HG03432 (cell line): Measurements from ENCODE around the gene MORN3.
A peak's percentile ranks its signal among the peaks of the same experiment; 100 is the strongest.
"Not testable (repeated sequence)": the region's sequence is repeated elsewhere in the genome, so short reads cannot be mapped to it uniquely, and the experiment has no call there.

Experiments
- ATAC-seq: cut with Tn5 transposase; IDR thresholded peaks from one replicate; pipeline ENCODE4 v1.9.1; 2021; ENCODE audit warnings: mild to moderate bottlenecking, moderate library complexity; ENCODE audit not compliant: unreplicated experiment

The MORN3 gene, protein sequence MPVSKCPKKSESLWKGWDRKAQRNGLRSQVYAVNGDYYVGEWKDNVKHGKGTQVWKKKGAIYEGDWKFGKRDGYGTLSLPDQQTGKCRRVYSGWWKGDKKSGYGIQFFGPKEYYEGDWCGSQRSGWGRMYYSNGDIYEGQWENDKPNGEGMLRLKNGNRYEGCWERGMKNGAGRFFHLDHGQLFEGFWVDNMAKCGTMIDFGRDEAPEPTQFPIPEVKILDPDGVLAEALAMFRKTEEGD

DNA sequence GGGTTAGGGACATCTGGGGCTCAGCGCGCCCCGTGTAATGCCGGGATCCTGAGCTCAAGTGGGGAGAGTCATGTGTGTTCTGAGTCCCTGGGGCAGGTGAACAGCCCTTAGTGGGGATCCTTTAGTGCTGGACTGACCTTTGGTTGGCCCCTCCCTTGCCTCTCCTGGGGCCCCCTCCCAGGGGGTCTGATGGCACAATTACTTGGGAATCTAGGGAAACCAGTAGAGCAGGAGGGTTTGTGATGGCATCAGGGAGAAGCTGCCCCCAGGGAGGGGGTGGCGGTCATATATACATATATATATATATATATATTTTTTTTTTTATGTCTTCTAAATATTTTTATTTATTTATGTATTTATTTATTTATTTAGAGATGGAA lies at the start of gene MORN3:
TSS of gene MORN3 (minus strand) at position 134 of the 380 bp plus-strand sequence. CDS start 171 bp downstream, outside the sequence.
- no peak for ATAC-seq

DNA sequence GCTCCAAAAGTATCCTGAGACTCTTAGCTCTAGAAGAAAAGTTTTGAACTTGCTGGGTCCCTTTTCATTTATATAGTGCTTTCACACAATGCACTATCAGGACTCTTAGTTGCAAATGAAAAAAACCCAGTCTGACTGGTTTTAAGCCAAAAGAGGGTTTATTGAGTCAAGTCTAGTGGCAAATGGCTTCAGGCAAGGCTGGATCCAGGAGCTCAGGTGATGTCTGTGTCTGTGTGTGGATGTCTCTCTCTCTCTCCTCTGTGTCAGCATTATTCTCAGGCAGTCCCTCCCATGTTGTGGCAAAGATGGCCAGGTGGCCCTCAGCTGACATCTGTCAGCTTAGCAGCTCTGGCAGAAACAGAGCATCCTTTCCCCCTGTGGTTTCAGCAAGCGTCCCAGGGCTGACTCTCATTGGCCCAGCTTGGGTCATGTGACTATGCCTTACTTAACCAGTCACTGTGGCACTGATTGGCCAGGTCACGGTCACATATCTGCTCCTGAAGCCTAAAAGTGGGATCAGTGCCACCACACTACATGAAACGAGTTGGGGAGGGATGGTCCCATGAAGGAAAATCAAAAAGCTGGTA lies 49.3 kb upstream of the MORN3 start:
- ATAC-seq: no peak

DNA sequence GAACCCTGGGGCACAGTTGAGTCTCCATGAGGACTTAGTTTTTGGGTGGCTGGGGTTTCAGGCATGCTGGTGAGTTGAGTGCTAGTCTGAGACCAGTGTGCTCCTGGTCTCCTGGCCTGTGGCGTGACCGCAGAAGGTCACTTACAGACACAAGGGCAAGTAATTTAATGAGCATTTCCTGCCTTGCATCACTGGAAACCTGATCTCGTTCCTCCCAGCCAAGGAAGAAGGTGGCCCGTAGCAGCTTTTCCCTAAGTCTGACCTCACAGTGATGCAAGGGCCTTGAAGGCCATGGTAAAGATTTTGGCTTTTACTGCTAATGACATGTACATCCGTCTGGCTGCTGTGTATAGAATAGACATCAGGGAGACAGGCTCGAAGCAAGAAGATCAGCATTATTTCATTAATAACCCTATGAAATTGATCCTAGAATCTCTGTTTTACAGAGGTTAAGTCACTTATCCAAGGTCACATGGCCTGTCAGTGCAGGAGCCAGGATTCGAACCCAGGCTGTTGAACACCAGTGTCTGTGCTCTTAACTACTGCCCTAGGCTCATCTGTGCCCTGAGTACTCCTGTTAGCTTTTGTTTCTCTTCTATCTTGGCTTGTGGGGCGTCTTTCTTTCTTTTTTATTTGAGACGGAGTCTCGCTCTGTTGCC lies 47.7 kb upstream of the MORN3 start:
- no peak for ATAC-seq

DNA sequence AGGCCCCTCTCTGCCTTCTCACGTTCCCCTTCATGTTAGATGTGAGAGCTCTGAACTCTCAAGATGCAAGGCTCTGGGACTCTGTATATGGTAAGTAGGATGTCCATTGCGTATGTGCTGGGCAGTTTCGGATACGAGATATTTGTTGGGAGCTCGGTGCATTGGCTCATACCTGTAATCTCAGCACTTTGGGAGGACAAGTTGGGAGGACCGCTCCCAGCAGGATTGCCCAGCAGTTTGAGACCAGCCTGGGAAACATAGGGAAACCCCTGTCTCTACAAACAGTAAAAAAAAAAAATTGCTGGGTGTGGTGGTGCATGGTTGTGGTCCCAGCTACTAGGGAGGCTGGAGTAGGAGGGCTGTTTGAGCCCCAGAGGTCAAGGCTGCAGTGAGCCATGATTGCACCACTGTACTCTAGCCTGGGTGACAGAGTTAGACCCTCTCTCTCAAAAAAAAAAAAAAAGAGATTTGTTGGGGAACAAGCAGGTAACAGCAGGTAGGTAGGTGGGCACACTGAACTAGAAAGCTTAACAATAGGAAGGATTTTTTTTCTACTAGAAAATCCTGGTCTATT lies 46.5 kb upstream of the MORN3 start:
- ATAC-seq: no peak

DNA sequence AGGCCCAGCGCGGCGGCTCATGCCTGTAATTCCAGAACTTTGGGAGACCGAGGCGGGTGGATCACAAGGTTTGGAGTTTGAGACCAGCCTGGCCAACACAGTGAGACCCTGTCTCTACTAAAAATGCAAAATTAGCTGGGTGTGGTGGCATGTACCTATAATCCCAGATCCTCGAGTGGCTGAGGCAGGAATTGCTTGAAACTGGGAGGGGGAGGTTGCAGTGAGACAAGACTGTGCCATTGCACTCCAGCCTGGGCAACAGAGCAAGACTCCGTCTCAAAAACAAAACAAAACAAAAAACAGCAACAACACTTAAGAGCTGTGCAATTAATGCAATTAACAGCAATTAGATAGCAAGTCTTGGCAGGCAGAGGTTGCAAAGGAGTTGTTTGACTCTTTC lies 45.6 kb upstream of the MORN3 start:
- ATAC-seq: not testable (repeated sequence)

DNA sequence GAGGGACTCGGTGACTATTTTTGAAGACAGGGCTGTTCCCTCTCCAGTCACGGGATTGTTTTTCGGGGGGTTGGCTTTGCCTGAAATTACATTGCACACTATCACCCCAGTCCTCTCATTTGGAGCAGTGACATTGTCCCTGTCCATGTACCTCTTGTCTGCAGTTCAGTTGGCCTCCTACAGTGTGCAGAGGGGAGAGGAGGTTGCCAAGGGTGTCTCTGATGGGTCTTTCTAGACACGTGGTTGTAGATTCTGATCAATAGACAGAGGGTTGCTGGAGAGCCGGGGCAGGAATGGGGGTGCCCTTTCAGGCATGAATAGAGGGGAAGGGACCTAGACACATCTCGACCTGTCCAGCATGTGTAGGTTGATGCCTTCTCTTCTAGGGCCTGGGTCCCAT lies 44.3 kb upstream of the MORN3 start:
- ATAC-seq: no peak

DNA sequence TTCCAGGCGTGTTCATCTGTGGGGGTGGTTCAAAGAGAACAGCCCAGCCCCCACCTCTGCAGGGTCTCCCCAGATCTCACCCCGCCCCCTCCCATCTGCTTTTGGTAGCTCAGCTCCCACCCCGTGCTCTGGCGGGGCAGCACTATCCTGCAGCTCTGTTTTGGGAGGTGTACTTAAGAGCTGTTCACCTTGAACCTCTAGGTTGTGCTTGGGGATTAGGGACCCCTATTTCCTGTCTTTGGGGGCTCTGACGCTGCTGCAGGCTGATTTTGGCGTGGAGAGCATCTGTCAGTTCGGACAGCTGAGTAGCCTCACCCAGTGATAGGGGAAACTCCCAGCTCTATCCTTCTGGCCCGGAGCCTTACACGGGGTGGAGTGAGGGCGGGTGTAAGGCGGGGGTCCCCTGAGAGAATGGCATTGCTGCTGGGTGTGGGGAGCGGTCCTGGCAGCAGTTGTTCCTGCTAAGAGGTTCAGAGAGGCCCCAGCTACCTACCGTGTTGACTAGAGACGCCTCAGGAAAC lies 43.9 kb upstream of the MORN3 start:
- ATAC-seq: no peak

DNA sequence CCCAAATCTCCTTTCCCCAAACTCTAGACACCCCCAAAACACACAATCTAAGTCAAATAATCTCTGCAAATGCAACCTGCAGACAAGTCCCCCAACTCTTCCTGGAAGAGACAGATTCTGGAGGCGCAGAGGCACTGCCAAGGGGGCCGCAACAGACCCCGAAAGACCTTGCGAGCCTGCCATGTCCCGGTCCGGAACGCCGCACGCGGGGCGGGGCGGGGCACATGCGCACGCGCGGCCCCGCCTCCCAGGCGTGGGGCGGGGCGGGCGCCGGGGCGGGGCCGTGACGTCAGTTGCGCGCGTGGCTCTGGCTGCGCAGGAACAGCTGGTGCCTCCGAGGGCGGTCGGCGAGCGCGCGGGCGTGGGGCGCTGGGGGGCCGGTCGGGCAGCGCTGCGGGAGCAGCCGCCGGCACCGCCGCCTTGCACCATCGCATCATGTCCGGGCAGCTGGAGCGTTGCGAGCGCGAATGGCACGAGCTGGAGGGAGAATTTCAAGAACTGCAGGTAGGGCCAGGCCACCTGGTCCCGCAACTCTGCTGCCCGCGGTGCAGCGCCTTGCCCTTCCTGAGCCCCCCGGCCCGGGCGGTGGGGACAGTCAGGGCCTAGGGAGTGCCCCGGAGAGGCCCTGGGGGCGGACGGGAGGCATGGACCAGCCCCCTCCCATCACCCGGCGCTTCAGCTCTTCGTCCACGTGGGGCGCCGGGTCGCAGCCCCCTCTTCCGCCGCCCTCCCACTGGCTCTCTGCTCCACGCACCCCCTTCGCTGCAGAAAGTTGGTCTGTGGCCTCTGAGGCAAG lies 43.2 kb upstream of the MORN3 start, which contains the start of gene TMEM120B:
TSS of gene TMEM120B (plus strand) at position 292 of the 796 bp plus-strand sequence. CDS start at position 436, 144 bp downstream.
- ATAC-seq: peak; percentile 88

DNA sequence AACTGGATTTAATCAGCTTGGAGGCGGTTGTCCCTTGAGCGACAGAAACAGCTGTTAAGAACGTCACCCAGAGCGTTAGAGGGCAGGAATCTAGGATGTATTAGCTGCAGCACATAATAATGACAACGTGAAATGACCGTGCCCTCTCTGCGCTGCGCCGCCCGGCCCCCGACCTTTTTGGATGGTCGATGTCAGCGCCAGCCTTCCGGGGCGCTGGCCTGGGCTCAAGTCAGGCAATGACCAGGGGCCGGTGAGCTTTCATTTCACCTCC lies 42.7 kb upstream of the MORN3 start:
- ATAC-seq: peak; percentile 48

DNA sequence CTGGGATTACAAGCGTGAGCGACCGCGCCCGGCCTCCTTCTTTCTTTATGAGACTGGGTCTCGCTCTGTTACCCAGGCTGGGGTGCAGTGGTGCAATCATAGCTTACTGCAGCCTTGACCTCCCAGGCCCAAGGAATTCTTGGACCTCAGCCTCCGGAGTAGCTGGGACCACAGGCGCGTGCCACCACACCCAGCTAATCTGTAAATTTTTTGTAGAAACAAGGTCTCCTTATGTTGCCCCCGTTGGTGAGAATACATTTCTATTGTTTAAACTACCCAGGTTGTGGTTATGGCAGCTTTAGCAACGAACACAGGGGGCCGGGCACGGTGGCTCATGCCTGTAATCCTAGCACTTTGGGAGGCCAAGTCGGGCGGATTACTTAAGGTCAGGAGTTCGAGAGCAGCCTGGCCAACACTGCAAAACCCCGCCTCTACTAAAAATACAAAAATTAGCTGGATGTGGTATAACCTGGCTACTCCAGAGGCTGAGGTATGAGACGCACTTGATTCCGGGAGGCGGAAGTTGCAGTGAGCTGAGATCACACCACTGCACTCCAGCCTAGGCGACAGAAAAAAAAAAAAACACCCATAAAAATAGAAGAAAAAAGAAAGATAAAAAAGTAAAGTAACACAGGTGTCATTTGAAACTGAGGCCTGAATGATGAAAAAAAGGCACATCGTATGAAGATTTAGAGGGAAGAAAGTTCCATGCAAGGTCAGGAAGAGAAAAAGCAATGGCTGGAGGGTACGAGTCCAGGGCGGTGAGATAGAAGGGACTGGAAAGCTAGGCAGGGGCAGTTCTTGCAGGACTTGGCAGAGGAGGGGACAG lies 42.1 kb upstream of the MORN3 start:
- no peak for ATAC-seq

DNA sequence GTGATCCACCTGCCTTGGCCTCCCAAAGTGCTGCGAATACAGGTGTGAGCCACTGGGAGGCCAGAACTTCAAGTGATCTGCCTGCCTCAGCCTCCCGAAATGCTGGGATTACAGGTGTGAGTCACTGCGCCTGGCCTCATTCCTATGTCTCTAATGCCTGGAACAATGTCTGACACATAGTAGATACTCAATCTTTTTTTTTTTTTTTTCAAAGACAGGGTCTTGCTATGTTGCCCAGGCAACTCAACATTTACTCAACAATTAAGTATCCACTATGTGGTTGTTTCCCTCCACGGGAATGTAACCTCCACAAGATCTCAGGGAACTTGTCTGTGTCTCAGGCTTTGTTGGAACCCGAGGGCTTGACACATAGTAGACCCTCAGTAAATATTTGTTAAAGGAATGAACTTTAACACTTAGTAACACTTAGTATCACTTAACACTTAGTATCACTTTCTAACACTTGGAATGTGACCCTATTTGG lies 40.1 kb upstream of the MORN3 start:
- no peak for ATAC-seq

DNA sequence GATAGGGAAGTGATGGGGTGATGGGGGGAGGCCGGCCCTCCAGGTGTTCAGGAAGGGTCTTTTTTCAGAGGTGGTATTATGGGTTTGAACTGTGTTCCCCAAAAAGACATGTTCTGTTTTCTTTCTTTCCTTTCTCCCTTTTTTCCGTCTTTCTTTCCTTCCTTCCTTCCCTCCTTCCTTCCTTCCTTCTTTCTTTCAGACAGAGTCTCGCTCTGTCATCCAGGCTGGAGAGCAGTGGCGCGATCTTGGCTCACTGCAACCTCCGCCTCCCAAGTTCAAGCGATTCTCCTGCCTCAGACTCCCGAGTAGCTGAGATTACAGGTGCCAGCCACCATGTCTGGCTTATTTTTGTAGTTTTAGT lies 39.6 kb upstream of the MORN3 start:
- not testable (repeated sequence) for ATAC-seq

DNA sequence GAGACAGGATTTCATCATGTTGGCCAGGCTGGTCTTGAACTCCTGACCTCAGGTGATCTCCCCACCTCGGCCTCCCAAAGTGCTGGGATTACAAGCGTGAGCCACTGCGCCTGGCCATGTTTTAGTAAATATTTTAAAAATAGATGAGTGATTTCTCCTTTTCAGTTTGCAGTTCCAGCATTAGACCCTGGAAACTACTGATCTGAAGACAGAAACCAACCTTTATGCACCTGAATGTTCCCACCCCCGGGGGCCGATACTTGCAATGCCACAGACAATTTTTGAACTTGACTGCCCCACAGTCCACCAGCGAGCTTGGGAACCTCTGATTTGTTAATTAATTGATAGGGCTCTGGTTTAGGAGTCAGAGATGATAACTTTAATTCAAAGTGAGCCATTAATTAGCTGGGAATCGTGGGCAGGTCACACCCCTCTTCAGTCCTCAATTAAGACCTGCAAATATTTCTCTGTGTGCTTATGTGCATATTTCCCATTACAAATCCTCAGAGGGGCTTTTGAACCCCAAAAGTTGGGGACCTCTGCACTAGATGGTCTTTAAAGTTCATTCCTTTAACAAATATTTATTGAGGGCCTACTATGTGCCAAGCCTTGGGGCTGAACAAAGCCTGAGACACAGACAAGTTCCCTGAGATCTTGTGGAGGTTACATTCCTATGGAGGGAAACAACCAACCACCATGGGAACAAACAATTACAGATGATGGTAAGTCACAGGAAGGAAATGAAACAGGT lies 39.0 kb upstream of the MORN3 start:
- no peak for ATAC-seq

DNA sequence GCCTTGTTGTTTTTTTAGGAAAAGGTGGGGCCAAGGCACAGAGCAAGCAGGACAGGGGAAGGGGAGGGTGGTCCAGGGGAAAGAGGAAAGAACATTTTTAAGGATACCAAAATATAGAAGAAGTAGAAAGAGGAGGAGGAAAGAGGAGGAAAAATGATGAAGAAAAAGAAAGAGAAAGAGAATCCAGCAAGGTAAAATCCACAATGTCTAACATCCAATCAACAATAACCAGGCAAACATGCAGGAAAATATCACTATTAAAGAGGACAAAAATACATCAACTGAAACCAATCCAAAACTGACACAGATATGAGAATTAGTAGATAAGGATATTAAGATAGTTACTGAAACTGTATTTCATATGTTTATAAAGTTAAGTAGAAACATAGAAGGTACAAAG lies 36.1 kb upstream of the MORN3 start:
- ATAC-seq: no peak

DNA sequence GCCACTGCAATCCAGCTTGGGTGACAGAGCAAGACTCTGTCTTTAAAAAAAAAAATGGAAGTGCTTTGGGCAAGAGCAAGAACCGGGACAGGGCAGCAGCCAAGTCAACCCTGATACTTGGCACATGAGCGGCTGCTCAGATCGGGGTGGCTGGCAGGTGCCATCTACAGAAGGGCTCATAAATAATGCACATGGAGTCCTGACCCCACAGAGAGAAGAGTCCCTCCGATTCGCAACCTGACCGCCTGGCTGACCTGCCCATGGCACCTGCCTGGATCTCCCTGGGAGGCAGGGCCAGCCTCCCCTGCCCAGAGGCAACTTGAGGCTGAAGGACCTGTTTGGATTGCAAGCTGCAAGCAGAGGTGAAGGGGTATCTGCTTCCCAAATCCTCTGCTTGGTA lies 33.5 kb upstream of the MORN3 start:
- ATAC-seq: no peak

DNA sequence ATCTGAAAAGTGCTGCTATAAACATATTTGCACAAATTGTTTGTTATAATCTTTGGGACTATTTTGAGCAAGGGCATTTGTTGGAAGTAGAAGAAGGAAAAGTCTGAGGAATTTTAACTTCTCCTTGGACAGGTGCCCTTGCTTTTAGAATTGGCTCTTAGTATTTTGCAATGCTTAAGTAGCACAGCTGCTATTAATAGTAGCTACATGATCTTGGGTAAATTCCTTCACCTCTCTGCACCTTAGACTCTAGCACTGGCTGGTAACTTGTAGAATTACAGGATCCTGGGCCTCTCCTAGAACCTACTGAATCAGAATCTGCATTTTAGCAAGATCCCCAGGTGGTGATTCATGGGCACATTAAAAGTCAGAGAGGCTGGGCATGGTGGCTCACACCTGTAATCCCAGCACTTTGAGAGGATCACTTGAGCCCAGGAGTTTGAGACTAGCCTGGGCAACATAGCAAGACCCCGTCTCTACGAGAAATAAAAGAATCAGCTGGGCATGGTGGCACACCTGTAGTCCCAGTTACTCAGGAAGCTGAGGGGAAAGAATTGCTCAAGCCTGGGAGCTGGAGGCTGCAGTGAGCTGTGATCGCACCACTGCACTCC lies 32.3 kb upstream of the MORN3 start:
- no peak for ATAC-seq

DNA sequence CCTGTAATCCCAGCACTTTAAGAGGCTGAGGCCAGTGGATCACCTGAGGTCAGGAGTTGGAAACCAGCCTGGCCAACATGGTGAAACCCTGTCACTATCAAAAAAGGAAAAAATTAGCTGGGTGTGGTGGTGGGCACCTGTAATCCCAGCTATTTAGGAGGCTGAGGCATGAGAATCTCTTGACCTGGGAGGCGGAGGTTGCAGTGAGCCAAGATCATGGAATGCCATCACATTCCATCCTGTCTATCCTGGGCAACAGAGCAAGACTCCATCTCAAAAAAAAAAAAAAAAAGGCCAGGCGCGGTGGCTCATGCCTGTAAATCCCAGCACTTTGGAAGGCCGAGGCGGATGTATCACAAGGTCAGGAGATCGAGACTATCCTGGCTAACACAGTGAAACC lies 28.4 kb upstream of the MORN3 start:
- not testable (repeated sequence) for ATAC-seq

DNA sequence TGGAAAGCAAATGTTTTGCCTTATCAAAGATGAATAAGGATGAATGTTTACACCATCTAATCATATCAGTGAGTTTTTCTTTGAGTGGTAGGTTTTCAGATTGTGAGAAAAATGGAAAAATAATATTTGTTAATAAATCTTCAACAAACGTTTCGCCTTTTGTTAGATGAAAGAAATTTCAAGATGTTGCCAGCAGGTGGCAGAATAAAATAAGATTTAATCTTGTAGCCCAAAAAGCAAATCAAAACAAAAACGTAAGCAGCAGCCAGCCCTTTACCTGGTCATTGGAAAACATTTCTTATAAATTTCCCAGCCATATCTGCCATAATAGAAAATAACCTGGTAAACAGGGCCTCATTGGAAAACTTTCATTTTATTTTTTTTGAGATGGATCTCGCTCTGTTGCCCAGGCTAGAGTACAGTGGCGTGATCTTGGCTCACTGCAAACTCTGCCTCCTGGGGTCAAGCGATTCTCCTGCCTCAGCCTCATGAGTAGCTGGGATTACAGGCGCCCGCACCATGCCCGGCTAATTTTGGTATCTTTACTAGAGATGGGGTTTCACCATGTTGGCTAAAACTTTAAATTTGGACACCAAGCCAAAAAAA lies 27.7 kb upstream of the MORN3 start:
- no peak for ATAC-seq
